HFF-Myc (cell line): ENCODE results near the gene NCAPH2.

ENCODE experiments used
- DNase-seq: peaks from one replicate; pipeline ENCODE4 v3.0.0-alpha.2; 2011; ENCODE audit warnings: low read depth; ENCODE audit errors: extremely low read depth
- H3K4me3 ChIP-seq: replicated peaks from 2 replicates; pipeline ENCODE4 v1.5.1; 2011; ENCODE audit warnings: low read depth, mild to moderate bottlenecking, control low read depth, low read length
- CTCF ChIP-seq: IDR thresholded peaks from 2 replicates; pipeline ENCODE4 v1.5.1; 2012; ENCODE audit warnings: mild to moderate bottlenecking, low read depth, low read length, control low read depth; ENCODE audit errors: missing control alignments

NCAPH2 gene

GRCh38 chr22:50485221-50486131 is 22.5 kb upstream of the NCAPH2 start:
- no peak for TF ChIP-seq CTCF
- H3K4me3 ChIP-seq: no peak overlapping the region
- no peak for DNase-seq

GRCh38 chr22:50486561-50487289 is 21.3 kb upstream of the NCAPH2 start, which contains the start of gene MIOX:
Gene MIOX, plus strand, starts transcription at chr22:50486859. Its CDS starts 39 bp downstream, at chr22:50486898.
- DNase-seq: no peak
- no peak within 1 kb of the TSS for H3K4me3 ChIP-seq
- no peak for TF ChIP-seq CTCF

- H3K4me3 ChIP-seq: no peak overlapping the region
- no peak for TF ChIP-seq CTCF
- no peak for DNase-seq
These were observed 20.6 kb upstream of the NCAPH2 start for GRCh38 chr22:50487290-50488005.

GRCh38 chr22:50488006-50488677 is 19.9 kb upstream of the NCAPH2 start:
- no peak for TF ChIP-seq CTCF
- no peak overlapping the region for H3K4me3 ChIP-seq
- DNase-seq: no peak

- no peak for TF ChIP-seq CTCF
- DNase-seq: no peak
- H3K4me3 ChIP-seq: no peak overlapping the region
These were observed 19.1 kb upstream of the NCAPH2 start for GRCh38 chr22:50488886-50489285.
